ENCODE results near the gene PTPRM.
A peak's percentile ranks its signal among the peaks of the same experiment; 100 is the strongest.
"Not testable (repeated sequence)": the region's sequence is repeated elsewhere in the genome, so short reads cannot be mapped to it uniquely, and the experiment has no call there.

PTPRM gene

GRCh38 chr18:8435376-8435775 lies 868.3 kb downstream of the PTPRM start:
- no peak overlapping the region for H3K4me3 ChIP-seq (replicated peaks in 1 of 2; ENCODE audit: low read depth in 2 of 2, low read length in 2 of 2)
- TF ChIP-seq, protein P1, sequence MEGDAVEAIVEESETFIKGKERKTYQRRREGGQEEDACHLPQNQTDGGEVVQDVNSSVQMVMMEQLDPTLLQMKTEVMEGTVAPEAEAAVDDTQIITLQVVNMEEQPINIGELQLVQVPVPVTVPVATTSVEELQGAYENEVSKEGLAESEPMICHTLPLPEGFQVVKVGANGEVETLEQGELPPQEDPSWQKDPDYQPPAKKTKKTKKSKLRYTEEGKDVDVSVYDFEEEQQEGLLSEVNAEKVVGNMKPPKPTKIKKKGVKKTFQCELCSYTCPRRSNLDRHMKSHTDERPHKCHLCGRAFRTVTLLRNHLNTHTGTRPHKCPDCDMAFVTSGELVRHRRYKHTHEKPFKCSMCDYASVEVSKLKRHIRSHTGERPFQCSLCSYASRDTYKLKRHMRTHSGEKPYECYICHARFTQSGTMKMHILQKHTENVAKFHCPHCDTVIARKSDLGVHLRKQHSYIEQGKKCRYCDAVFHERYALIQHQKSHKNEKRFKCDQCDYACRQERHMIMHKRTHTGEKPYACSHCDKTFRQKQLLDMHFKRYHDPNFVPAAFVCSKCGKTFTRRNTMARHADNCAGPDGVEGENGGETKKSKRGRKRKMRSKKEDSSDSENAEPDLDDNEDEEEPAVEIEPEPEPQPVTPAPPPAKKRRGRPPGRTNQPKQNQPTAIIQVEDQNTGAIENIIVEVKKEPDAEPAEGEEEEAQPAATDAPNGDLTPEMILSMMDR (IDR thresholded peaks at IDR 0.05; ENCODE audit: low read depth, low read length), result no peak
- no peak for DNase-seq (ENCODE audit: low read depth in 2 of 2)

DNA sequence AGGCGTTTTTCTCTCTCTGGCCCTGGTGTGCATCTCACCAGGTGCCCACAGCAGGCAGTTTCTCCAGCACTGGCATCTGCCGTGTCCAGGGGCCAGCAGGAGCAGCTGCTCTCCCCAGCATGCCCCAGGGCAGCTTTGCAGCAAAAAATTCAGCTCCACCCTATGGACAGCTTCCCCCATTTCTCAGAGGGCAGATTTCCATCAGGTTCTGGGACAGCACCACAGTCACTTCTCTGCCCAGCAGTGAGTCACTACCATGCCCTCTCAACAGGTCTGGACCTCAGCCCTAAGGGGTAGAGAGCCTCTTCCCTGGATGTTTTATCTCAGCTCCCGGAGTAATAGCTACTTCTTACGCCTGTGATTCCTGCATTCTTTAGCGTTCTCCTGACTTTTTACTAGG lies 871.9 kb downstream of the PTPRM start:
- TF ChIP-seq, protein P1 (IDR thresholded peaks at IDR 0.05; ENCODE audit: low read depth, low read length), result no peak
- DNase-seq (ENCODE audit: low read depth in 2 of 2), result no peak
- H3K4me3 ChIP-seq (replicated peaks in 1 of 2; ENCODE audit: low read depth in 2 of 2, low read length in 2 of 2), result no peak overlapping the region

- H3K4me3 ChIP-seq (replicated peaks in 1 of 2; ENCODE audit: low read depth in 2 of 2, low read length in 2 of 2), result no peak overlapping the region
- peak in 1 of 2 donors; percentile 28 for DNase-seq (ENCODE audit: low read depth in 2 of 2)
- TF ChIP-seq, protein P1 (IDR thresholded peaks at IDR 0.05; ENCODE audit: low read depth, low read length), result no peak
Measured at GRCh38 chr18:8443505-8443904, 876.4 kb downstream of the PTPRM start.

DNA sequence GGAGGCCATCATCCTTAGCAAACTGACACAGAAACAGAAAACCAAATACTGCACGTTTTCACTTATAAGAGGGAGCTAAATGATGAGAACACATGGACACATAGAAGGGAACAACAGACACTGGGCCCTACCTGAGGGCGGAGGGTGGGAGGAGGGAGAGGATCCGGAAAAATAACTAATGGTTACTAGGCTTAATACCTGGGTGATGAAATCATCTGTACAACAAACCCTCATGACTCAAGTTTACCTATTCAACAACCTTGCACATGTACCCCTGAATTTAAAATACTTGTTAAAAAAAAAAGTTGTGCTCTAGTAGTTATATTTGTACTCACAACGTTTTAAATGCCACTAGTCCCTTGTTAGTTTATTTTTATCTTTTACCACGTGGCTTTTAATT lies 879.8 kb downstream of the PTPRM start:
- not testable (repeated sequence) for H3K4me3 ChIP-seq (replicated peaks in 1 of 2; ENCODE audit: low read depth in 2 of 2, low read length in 2 of 2); DNase-seq (ENCODE audit: low read depth in 2 of 2)

DNA sequence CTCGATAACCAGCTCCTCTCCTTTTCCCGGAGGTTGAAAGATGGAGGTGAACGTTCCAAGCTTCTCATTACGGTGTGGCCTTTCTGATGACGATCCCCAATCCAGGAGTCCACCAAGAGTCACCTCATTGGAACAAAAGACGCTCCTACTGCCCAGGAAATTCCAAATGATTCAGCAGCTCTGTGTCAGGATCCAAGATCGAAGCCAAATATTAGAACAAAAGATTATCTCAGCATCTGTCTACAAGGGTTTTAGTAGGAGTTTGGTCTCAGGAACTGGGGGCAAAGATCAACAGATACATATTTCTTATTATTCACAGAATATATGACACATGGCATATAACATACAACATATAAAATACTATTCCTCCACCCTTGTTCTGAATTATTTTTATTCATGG lies 881.0 kb downstream of the PTPRM start:
- peak in 1 of 2 donors; percentile 68 for DNase-seq (ENCODE audit: low read depth in 2 of 2)
- TF ChIP-seq, protein P1 (IDR thresholded peaks at IDR 0.05; ENCODE audit: low read depth, low read length), result no peak

DNA sequence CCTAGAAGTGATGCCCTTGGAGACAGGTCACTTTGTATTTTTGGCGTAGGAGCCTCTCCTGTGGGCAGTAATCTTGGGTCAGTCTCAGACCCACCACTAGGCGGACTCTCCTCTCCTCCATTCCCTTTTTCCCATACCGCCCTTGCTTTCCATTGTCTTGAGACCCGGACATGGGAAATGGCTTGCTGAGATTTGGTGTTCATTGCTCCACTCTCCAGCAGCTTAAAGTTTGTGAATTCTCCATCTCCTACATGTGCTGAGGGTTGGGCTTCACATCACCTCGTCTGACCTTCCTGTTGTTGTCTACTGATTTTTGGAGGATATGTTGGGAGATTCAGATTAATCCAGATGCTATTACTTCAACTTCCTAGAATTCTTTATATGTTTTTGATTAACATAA lies 882.9 kb downstream of the PTPRM start:
- DNase-seq (ENCODE audit: low read depth in 2 of 2), result peak in 1 of 2 donors; percentile 5
- H3K4me3 ChIP-seq (replicated peaks in 1 of 2; ENCODE audit: low read depth in 2 of 2, low read length in 2 of 2), result no peak overlapping the region
- TF ChIP-seq, protein P1 (IDR thresholded peaks at IDR 0.05; ENCODE audit: low read depth, low read length), result peak; percentile 57

More for the DNA sequence above, 881.0 kb downstream of the PTPRM start:
- H3K4me3 ChIP-seq (replicated peaks in 1 of 2; ENCODE audit: low read depth in 2 of 2, low read length in 2 of 2), result no peak overlapping the region

- TF ChIP-seq, protein P1 (IDR thresholded peaks at IDR 0.05; ENCODE audit: low read depth, low read length), result no peak
- no peak for DNase-seq (ENCODE audit: low read depth in 2 of 2)
- no peak overlapping the region for H3K4me3 ChIP-seq (replicated peaks in 1 of 2; ENCODE audit: low read depth in 2 of 2, low read length in 2 of 2)
Measured at GRCh38 chr18:8450898-8451665, 884.0 kb downstream of the PTPRM start.
